ENCODE results near the gene TSHZ3. TPM values are rescaled to one million over a fixed set of nuclear protein-coding genes. Genes with fewer than 3 reads are reported as not detected.

Gene TSHZ3
- total and polyA plus RNA-seq, 9 of the 15 experiments (the other 6 are each of a cell fraction or from before 2014, with no cell fraction given): 0.03 to 0.13 (median 0.05) TPM; not detected in 5

- peak; percentile 13; the same call in 1 of the 2 replicates for TF ChIP-seq REST (IDR thresholded peaks at IDR 0.05; ENCODE audit: borderline replicate concordance)
- no peak for TF ChIP-seq REST (CRISPR knock-in tag; IDR thresholded peaks at IDR 0.05; ENCODE audit: low read depth)
These were observed 7.5 kb upstream of the TSHZ3 start (continued) for GRCh38 chr19:31356587-31357314.

Data from K562 (cell line).